ENCODE data around the gene SPRR5.

SPRR5 gene

GRCh38 chr1:152993186-152993585 lies 46.2 kb downstream of the SPRR5 start:
- no peak overlapping the region for H3K4me3 ChIP-seq (ENCODE audit: low read length)
- no peak for DNase-seq (ENCODE audit: low read depth)
- TF ChIP-seq CTCF (IDR thresholded peaks at IDR 0.05; ENCODE audit: insufficient read depth, low read depth, low read length, missing control alignments): no peak

GRCh38 chr1:152995842-152996241 lies 48.8 kb downstream of the SPRR5 start:
- DNase-seq (ENCODE audit: low read depth): no peak
- no peak overlapping the region for H3K4me3 ChIP-seq (ENCODE audit: low read length)
- TF ChIP-seq CTCF (IDR thresholded peaks at IDR 0.05; ENCODE audit: insufficient read depth, low read depth, low read length, missing control alignments): no peak

GRCh38 chr1:152996633-152997400 lies 49.8 kb downstream of the SPRR5 start:
- H3K4me3 ChIP-seq (ENCODE audit: low read length): no peak overlapping the region
- no peak for DNase-seq (ENCODE audit: low read depth)
- no peak for TF ChIP-seq CTCF (IDR thresholded peaks at IDR 0.05; ENCODE audit: insufficient read depth, low read depth, low read length, missing control alignments)

GRCh38 chr1:152997901-152998300 lies 50.9 kb downstream of the SPRR5 start:
- no peak for DNase-seq (ENCODE audit: low read depth)
- no peak for TF ChIP-seq CTCF (IDR thresholded peaks at IDR 0.05; ENCODE audit: insufficient read depth, low read depth, low read length, missing control alignments)
- no peak overlapping the region for H3K4me3 ChIP-seq (ENCODE audit: low read length)

- H3K4me3 ChIP-seq (ENCODE audit: low read length): no peak overlapping the region
- DNase-seq (ENCODE audit: low read depth): no peak
- no peak for TF ChIP-seq CTCF (IDR thresholded peaks at IDR 0.05; ENCODE audit: insufficient read depth, low read depth, low read length, missing control alignments)
Measured at GRCh38 chr1:152998476-152998875, 51.5 kb downstream of the SPRR5 start.
